Measurements from ENCODE around the gene PLXNA2.
A peak's percentile ranks its signal among the peaks of the same experiment; 100 is the strongest.

Gene PLXNA2

GRCh38 chr1:208033236-208033635, 210.9 kb downstream of the PLXNA2 start:
- no peak for DNase-seq (ENCODE audit: low read depth)
- TF ChIP-seq, protein P1, sequence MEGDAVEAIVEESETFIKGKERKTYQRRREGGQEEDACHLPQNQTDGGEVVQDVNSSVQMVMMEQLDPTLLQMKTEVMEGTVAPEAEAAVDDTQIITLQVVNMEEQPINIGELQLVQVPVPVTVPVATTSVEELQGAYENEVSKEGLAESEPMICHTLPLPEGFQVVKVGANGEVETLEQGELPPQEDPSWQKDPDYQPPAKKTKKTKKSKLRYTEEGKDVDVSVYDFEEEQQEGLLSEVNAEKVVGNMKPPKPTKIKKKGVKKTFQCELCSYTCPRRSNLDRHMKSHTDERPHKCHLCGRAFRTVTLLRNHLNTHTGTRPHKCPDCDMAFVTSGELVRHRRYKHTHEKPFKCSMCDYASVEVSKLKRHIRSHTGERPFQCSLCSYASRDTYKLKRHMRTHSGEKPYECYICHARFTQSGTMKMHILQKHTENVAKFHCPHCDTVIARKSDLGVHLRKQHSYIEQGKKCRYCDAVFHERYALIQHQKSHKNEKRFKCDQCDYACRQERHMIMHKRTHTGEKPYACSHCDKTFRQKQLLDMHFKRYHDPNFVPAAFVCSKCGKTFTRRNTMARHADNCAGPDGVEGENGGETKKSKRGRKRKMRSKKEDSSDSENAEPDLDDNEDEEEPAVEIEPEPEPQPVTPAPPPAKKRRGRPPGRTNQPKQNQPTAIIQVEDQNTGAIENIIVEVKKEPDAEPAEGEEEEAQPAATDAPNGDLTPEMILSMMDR (IDR thresholded peaks at IDR 0.05; ENCODE audit: low read length, missing control alignments), result no peak

GRCh38 chr1:208031932-208032320, 212.3 kb downstream of the PLXNA2 start:
- TF ChIP-seq, protein P1 (IDR thresholded peaks at IDR 0.05; ENCODE audit: low read length, missing control alignments), result no peak
- no peak for DNase-seq (ENCODE audit: low read depth)
- no peak overlapping the region for H3K4me3 ChIP-seq (replicated peaks; ENCODE audit: low read depth, low read length)

More at GRCh38 chr1:208033236-208033635, 210.9 kb downstream of the PLXNA2 start:
- H3K4me3 ChIP-seq (replicated peaks; ENCODE audit: low read depth, low read length), result no peak overlapping the region

DNA sequence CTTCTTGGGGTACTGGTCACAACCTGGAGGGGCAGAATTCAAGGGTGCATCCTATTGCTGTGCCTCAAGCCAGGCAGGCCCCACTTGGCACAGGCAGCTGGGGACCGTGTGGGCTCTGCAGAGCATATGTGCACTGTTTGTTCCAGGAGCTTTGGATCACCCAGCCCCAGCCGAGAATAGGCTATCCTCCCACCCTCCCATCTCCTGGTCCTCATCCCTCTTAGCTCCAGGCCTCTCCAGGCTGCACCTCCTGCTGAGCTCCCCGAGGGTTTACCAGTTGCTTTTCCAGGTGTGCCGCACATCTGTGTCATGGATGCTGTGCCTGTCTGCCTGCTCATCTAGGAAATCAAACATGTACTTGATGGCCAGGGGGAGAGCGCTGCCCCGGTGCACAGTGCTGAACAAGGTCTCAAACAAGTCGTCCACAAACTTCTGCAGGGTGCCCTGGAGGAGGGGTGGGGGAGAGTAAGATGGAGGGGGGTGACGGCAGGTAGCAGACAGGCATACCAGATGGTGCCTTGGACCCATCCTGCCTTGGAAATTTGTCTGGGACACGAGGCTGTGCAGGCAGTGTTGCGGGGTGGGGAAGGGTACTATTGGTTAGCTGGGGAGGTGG, 212.8 kb downstream of the PLXNA2 start:
- no peak for DNase-seq (ENCODE audit: low read depth)
- TF ChIP-seq, protein P1 (IDR thresholded peaks at IDR 0.05; ENCODE audit: low read length, missing control alignments), result no peak
- no peak overlapping the region for H3K4me3 ChIP-seq (replicated peaks; ENCODE audit: low read depth, low read length)

DNA sequence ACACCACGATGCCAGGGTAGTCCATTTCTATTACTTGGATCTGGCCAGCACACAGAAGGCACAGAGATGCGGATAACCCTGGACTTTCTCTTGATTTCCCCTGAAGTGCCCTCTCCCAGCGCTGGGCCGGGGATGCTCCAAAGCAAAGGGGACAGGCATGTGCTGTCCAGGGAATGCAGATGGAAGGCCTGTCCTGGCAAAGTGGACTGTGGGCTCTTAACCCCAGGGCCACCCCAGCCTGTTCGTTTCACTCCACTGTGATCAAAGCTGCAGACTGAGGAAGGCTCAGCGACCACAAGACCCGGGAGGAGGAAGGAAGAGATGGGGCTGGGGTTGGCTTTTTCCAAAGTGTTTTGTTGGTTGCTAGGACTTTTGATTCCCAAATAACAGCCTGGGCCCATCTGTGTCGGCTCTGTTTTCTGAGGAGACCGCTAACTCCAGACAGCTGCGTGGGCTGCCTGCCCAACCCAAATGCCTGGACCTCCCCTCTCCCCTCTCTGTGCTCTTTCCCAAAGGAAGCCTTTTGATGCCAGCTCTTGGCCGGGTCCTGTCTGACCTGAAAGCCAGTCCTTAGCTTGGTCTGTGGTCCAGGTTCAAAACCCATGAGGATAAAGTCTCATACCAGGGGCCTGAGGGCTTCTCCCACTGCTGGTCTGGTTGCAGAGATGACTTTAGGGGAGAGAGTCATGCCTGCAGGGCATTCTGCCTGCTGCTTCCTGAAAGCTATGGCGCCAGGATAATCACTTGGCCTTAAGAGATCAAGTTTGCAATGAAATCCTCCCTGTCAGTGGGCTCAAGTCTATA, 213.7 kb downstream of the PLXNA2 start:
- H3K4me3 ChIP-seq (replicated peaks; ENCODE audit: low read depth, low read length), result no peak overlapping the region
- peak; percentile 72 for DNase-seq (ENCODE audit: low read depth)
- TF ChIP-seq, protein P1 (IDR thresholded peaks at IDR 0.05; ENCODE audit: low read length, missing control alignments), result no peak

- DNase-seq (ENCODE audit: low read depth), result peak; percentile 80
- TF ChIP-seq, protein P1 (IDR thresholded peaks at IDR 0.05; ENCODE audit: low read length, missing control alignments), result no peak
- no peak overlapping the region for H3K4me3 ChIP-seq (replicated peaks; ENCODE audit: low read depth, low read length)
Measured at GRCh38 chr1:208029381-208030287, 214.6 kb downstream of the PLXNA2 start.

GRCh38 chr1:208028526-208028925, 215.7 kb downstream of the PLXNA2 start:
- DNase-seq (ENCODE audit: low read depth), result no peak
- TF ChIP-seq, protein P1 (IDR thresholded peaks at IDR 0.05; ENCODE audit: low read length, missing control alignments), result no peak
- no peak overlapping the region for H3K4me3 ChIP-seq (replicated peaks; ENCODE audit: low read depth, low read length)
